Activated T-cell treated with anti-CD3 and anti-CD28 coated beads, Interleukin-2, amount 50 U/mL, for 1 hour (primary cell): ENCODE data around the gene KRTAP4-9.
"Not testable (repeated sequence)": the region's sequence is repeated elsewhere in the genome, so short reads cannot be mapped to it uniquely, and the experiment has no call there.

ENCODE experiments used
- DNase-seq: peaks from one replicate; pipeline ENCODE4 v3.0.0-alpha.2; 2020

KRTAP4-9 gene

DNA sequence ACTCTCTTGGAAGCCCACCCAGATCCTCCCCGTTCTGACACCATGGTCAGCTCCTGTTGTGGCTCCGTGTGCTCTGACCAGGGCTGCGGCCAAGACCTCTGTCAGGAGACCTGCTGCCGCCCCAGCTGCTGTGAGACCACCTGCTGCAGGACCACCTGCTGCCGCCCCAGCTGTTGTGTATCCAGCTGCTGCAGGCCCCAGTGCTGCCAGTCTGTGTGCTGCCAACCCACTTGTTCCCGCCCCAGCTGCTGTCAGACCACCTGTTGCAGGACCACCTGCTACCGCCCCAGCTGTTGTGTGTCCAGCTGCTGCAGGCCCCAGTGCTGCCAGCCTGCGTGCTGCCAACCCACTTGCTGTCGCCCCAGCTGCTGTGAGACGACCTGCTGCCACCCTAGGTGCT, at the start of gene KRTAP4-9:
TSS of gene KRTAP4-9 (plus strand) at position 43 of the 400 bp plus-strand sequence. CDS start at position 43, 0 bp downstream.
- DNase-seq: not testable (repeated sequence)

DNA sequence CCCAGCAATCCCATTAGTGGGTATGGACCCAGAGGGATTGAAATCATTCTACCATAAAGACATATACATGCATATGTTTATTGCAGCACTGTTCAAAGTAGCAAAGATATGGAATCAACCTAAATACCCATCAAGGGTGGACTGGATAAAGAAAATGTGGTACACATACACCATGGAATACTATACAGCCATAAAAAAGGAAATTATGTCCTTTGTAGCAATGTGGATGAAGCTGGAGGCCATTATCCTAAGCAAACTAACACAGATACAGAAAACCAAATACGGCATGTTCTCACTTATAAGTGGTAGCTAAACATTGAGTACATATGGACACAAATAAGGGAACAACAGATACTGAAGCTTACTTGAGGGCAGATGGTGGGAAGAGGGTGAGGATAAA, 47.6 kb upstream of the KRTAP4-9 start:
- DNase-seq: no peak

DNA sequence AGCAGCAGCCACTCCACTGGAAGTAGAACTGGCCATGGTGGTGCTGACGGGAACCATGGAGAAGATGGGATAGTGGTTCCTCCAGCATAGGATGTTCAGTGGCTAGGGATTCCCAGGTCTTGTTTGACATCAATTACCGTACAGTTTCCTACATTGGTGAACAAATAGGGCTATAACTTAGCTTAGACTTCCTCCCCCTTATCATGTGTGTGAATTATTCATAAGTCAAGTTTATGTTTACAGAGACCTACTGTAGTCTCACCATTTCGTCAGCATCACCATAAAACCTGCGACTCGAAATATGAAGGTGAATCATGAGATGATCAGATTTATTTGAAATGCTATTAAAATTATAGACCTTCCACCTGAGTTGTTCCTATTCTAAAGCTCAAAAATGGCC, 46.4 kb upstream of the KRTAP4-9 start:
- DNase-seq: no peak

DNA sequence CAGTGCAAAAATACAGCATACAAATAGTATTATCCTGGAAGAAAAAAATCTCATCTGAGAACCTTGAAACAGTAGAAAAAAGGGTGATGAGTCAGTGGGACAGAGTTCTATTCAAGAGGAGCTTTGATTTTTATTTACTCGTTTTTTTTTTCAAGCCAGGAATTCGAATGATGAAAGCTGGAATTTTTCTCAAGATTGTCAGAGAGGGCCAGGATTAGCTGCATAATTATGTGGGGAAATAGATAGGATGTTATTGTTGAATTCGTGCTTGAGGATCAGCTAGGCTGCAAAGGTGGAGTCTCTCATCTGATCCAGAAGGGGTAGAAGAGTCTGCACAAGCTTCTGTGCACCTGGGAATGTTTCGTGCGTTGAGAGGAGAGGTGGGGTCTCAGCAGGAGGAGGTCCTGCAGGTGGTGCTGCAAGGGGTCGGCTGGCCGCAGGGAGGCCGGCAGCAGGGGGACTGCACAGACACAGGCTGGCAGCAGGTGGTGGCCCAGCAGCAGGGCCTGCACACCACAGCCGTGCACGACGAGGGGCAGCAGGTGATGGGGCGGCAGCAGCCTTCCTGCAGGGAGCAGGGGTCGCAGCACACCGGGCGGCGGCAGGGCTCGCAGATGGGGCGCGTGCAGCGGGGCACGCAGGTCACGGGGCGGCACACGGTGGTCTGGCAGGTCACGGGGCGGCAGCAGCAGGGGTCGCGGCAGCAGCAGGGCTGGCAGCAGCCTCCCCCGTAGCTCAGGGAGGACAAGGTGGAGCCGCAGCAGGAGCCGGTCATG, 45.7 kb upstream of the KRTAP4-9 start:
- not testable (repeated sequence) for DNase-seq

DNA sequence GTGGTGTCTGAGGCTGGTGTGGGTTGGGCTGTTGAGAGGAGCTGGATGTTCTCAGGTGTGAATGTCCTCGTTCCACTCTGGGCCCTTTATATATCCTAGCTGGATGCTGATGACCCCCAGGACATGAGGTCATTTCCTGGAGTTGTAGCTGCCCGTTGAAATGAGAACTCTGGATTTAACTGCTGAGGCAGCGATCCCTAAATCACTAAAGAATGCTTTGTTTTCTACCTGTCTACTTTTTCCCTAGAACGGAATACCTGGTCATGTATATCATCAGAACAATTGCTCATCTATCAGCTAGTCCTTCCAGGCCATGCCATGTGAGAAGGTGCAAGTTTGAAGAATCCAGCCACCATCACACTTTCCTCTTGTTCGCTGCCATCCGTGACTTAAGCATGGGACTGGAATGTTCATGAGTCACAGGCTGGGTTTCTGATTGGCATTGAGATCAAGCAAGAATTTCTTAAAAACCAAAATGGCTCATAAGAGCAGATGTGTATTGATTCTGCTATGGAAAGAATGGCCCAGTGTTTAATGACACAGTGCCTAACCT, 45.1 kb upstream of the KRTAP4-9 start, which contains the start of gene KRTAP2-3:
TSS of gene KRTAP2-3 (minus strand) at position 63 of the 553 bp plus-strand sequence. CDS start 64 bp downstream, outside the sequence.
- DNase-seq: no peak

DNA sequence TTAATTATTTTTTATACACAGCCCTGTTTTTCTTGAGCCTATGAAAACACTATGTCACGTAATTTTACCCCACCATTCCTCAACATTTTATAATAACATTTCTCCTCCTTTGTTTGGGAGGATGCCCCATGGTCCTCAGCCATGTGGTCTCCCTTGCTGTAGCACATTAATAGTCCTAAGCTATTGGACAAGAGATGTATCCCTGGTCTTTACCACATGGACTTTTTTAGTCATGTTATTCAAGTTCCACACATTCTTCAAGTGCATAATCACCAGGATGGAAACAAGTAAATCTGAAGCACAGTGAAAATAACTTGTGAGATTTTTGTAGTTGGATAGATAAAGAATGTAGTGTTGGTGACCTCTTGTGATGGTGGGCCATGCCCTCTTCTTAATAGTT, 43.2 kb upstream of the KRTAP4-9 start:
- no peak for DNase-seq

DNA sequence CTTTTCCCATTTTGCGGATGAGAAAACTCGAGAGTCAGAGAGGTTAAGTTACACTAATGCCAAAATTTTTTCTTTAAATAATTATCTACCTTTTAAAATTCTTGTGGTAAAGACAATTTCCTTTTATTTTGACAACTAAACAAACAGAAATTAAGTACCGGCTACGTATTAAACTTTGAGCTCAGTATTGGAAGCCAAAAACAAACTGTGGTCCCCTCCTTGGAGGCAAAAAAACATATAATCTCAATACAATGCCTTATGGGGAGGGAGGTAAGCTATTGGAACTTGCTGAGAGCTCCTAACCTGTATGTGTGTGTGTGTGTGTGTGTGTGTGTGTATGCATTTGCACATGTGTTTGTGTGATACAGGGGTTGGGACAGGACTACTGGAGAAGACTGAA, 41.7 kb upstream of the KRTAP4-9 start:
- DNase-seq: no peak

DNA sequence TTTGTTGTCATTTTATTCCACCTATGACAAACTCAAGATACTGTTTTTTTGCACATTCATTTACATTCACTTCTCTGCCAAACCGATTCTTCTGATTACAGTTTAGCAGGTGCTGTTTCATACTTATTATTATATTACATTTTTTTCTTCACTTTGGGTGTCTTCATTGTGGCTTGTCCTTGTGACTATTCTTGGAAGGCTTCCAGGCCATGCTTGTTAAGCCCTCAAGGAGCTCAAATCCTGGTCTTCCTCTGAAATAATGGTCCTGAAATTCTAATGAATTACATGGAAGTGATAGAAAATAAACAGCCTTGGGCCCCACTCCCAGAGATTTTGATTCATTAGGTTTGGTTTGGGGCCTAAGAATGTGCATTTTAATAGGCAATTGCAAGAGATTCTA, 40.9 kb upstream of the KRTAP4-9 start:
- DNase-seq: no peak

DNA sequence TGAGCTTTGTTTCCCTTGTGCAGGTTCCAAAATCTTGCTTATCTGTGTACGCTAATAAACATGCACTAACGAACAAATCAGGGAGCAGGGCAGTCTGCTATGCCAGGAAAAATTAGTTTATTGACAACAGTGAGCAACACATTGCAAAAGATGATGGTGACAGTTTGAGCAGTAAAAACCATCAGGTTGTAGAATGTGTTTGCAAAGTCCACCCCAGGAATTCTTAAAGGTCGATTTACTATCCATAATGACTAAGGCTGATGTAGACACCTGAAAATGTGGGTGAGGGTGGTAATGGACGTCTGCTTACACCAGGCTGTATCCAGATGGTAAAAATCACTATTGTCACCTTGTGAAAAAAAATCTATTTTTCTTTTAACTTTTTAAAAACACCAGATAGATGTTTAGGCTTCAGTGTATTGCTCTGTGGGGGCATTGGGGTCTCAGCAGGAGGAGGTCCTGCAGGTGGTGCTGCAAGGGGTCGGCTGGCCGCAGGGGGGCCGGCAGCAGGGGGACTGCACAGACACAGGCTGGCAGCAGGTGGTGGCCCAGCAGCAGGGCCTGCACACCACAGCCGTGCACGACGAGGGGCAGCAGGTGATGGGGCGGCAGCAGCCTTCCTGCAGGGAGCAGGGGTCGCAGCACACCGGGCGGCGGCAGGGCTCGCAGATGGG, 40.0 kb upstream of the KRTAP4-9 start:
- DNase-seq: not testable (repeated sequence)

DNA sequence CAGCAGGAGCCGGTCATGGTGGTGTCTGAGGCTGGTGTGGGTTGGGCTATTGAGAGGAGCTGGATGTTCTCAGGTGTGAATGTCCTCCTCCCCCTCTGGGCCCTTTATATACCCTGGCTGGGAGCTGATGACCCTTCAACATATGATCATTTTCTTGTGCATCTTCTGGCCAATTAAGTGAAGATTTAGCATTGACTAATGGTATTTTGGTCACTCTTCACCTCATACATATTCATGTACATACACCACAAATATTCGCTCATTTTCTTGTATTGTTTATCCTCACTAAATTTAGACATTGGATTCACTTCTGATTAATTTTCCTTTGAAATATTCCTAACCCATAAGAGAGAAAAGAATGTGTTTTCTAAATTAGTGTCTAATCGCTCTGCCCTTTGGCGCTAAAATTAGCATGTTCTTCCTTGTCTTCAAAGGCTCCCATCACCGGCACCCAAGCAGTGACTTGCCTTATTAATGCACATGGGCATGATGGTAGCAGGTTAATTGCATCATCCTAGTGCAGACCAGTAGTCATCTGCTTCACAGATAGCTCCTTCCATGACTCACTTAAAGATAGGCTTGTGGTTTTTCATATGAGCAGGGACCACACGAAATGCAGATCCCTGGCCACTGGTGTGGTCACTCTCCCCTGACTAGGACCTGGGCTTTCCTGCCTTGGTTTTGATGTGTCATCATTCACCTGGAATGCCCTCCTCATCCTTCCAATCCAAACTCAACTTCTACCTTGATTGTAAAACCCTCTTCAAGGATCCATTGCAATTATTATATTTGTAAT, 39.2 kb upstream of the KRTAP4-9 start, which contains the start of gene KRTAP2-4:
TSS of gene KRTAP2-4 (minus strand) at position 51 of the 796 bp plus-strand sequence. CDS start at position 17, 34 bp downstream.
- no peak for DNase-seq

DNA sequence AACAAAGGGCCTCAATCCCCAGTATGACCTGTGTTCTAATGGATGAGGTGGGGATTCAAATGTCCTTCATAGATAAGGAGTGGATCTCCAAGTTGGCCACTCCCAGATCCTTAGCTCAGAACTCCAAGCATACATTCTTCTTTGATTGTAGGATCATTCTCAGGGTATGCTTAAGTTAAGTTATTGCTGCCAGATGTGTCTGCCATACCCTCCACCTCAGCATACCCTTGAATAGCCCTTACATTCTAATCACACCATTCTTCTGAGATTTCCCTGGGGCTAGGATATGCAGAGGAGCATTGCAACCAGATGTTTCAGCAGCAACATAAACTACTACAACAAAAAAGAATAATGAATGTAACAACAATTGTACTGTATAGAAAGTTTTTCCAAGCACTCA, 37.9 kb upstream of the KRTAP4-9 start:
- no peak for DNase-seq

DNA sequence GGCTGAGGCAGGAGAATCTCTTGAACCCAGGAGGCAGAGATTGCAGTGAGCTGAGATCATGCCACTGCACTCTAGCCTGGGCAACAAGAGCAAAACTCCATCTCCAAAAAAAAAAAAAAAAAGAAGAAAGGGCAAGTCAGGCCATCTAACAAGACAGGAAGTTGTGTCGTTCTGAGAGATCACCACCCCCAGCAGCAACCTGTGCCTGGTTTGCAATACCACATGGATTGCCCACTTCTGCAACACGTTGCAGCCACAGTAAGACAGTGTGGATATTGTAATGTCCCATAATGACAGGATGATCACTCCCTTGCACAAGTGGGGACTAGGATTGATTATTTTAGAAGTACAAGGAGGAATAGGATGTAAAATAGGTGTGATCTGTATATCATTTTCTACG, 36.2 kb upstream of the KRTAP4-9 start:
- no peak for DNase-seq

DNA sequence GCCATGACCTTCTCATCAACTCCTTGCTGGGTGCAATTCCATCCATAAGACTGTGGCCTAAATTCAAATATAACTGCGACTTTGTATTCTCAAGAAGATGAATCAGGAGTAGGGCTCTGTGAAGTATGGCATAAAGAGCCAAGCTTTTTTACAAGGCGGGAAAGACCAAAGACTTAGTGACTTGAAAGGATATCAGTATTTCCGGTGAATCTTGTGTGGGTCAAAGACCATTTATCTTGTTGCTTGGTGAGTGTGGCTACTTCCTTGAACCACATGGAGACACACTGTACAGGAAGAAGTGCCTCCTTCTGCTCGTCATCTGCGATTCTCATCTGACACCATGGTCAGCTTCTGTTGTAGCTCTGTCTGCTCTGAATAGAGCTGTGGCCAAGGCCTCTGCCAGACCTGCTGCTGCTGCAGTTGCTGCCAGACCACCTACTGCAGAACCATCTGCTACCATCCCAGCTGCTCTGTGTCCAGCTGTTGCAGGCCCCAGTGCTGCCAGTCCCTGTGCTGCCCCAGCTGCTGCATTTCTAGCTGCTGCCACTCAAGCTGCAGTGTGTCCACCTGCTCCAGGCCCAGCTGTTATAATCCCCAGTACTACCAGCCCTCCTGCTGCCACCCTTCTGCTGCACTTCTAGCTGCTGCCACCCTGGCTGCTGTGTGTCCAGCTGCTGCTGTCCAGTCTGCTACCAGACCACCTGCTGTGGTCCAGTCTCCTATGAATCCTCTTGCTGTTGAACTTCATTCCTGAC, 33.4 kb upstream of the KRTAP4-9 start:
- no peak for DNase-seq

DNA sequence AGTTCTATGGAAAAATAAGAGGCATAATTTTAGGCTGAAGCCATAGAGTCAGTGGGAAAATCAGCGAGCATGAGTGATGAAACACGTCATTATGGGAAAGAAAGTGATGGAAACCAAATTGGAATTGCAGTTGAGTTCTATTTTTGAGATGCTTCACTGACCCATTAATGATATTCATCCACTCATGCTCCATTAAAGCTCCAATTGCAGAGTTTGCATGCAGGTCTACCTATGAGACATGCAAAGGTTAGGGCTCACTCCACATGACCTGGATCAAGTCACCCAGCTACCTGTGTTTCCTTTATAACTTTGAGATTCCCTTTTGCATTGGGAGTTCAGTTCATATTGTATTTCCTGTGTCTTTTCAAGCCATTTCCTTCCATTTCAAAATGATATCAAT, 31.5 kb upstream of the KRTAP4-9 start:
- no peak for DNase-seq

DNA sequence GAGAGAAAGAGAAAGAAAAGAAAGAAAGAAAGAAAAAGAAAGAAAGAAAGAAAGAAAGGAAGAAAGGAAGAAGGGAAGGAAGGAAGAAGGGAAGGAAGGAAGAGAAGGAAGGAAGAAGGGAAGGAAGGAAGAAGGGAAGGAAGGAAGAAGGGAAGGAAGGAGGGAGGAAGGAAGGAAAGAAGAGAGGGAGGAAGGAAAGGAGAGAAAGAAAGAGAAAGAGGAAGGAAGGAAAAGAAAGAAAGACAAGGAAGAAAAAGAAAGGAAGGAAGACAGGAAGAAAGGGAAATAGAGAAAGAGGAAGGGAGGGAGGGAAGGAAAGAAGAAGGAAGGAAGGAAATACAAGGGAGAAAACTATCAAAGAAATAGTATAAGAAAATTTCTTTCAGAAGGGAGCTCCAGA, 28.4 kb upstream of the KRTAP4-9 start:
- DNase-seq: no peak

DNA sequence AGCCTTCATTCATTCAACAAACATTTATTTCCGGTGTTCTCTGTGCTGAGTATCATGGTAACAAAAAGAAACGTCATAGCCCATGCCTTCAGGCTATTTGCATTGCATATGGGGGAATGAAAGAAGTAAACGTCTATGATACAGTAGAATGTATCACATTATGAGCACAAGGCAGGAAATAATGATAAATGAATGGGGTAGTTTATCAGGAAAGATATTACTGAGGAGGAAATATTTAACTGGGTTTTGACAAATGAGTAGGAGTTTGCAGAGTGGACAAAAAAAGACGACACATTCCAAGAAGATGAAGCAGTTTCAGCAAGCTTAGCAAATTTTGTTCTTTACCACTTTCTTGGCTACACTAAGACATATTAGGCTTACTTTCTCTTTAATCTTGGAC, 22.6 kb upstream of the KRTAP4-9 start:
- no peak for DNase-seq

DNA sequence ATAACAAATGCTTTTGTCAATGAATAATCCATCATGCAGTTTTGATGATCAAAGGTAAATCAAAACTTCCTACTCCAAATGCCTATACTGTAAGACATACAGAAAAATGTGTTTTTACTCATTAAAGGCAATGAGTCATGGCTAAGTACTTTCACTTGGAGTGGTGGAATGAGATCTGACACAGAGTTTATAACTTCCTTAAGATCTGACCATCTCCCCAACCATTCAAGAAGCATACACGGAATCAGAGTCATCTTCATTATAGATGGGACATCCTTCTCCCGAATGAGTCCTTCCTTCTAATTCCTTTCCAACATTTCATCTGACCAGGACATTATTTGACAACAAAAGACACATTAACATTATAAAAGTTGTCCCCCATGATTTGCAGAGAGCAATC, 21.8 kb upstream of the KRTAP4-9 start:
- not testable (repeated sequence) for DNase-seq

DNA sequence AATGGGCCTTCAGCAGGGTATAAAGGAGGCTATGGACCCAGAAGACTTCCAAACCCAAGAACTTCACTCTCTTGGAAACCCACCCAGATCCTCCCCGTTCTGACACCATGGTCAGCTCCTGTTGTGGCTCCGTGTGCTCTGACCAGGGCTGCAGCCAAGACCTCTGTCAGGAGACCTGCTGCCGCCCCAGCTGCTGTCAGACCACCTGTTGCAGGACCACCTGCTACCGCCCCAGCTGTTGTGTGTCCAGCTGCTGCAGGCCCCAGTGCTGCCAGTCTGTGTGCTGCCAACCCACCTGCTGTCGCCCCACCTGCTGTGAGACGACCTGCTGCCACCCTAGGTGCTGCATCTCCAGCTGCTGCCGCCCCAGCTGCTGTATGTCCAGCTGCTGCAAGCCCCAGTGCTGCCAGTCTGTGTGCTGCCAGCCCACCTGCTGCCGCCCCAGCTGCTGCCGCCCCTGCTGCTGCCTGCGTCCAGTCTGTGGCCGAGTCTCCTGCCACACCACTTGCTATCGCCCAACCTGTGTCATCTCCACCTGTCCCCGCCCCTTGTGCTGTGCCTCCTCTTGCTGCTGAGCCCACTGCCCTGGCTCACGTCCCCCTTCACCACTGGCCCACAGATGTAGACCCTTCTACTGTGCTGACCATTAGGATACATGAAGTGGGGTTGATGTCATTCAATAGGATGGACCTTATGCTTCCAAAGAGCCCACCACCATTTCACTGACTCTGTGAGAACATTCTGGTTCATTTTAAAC, 20.9 kb upstream of the KRTAP4-9 start, which contains the start of gene KRTAP4-7:
TSS of gene KRTAP4-7 (plus strand) at position 51 of the 757 bp plus-strand sequence. CDS start at position 108, 57 bp downstream.
- not testable (repeated sequence) for DNase-seq

DNA sequence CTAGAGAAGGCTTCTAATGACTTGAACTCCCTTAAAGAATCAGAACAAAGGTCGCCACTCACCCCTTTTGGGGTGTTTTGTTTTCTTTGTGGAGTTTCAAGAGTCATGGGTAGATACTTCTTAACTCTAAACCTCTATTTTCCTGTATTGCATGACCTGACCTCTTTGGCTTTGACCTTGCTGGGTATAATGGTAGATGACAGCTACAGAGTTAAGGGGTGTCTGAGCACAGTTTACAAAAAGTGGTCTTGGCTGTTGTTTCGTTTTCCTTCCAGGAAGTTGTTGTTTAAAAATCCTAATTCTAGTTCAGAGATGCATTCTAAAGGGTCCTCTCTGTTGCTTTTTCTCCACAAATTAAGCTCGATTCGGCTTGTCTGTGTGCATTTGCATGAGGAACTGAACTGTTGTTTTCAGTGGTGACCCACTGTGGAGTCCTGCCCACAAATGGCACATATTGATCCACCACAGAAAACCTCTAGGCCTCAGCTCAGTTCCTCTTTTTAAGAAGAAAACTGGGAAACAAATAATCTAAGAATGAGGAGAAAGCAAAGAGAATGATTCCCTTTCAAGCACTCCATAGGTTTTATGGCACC, 16.3 kb upstream of the KRTAP4-9 start:
- DNase-seq: not testable (repeated sequence)

DNA sequence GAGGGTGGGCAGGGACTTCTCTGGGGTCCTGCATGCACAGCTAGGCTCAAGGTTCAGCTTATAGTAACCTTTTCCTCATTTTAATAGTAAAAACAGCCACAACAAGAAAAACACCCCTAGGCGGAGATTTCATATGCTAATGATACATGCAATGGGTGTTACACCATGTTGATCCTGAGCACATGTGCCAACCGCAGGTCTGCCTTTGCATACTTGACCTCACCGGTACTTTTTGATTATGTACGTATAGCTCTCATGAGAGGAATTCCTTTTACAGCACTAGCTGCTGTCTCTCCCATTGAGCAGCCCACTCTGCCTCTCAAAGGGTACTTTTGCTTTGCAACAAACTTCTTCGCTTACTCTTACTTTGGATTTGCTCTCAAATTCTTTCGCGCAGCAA, 9.1 kb upstream of the KRTAP4-9 start:
- DNase-seq: no peak

DNA sequence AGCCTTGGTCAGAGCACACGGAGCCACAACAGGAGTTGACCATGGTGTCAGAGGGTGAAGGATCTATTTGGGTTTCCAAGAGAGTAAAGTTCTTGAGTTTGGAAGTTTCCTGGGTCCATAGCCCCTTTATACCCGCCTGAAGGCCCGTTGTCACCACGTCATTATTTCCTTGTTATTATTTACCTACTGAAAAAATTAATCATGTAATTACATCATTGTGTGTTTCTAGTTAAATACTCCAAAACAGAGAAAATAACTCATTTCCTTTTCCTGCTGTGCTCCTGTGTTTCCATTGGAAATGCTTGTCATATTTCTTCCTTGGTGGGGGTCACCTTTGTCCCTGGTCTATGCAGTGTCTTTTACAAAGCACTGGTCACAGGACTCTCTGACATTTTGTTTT, 7.1 kb upstream of the KRTAP4-9 start, which contains the start of gene KRTAP4-8:
TSS of gene KRTAP4-8 (minus strand) at position 101 of the 400 bp plus-strand sequence. CDS start at position 43, 58 bp downstream.
- DNase-seq: no peak
